Measurements from ENCODE around the gene CATSPERB. TPM values are rescaled to one million over a fixed set of nuclear protein-coding genes. Genes with fewer than 3 reads are reported as not detected.

Gene CATSPERB
- total and polyA plus RNA-seq, 2 of the 8 experiments (the other 6 are each of a cell fraction or from before 2014, with no cell fraction given) = 0.11 to 0.30 TPM

DNA sequence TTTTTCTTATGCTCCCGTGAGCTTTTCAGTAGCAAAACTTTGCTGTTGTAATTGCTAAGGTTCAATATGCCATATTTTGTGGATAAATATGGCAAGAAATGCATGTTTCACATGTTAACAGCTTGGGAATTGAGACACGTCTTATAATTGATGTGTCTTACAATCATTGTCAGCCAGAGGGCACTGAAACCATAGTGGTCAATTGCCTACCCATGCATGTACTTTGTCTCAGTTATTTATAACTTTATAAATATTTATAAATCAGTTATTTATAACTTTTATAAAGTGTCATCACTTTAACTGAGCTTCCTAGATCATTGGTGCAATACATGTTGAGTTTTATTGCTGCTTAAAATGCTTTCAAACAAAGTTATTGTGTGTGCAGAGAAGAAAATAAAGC is 82.0 kb downstream of the CATSPERB start:
- Histone ChIP-seq H4K91ac (replicated peaks; ENCODE audit: insufficient read length, low read length) (no peak overlapping the region), H2BK12ac (ENCODE audit: low read depth, low read length) (no peak overlapping the region), H2BK120ac (replicated peaks; ENCODE audit: low read depth, low read length) (no peak overlapping the region), H3K4me2 (ENCODE audit: insufficient read depth in 1 of 2, low read depth in 2 of 2, low read length in 2 of 2) (no peak overlapping the region), H3K9ac (replicated peaks in 1 of 4; ENCODE audit: extremely low read depth in 1 of 4, low read depth in 3 of 4, low read length in 3 of 4) (no peak overlapping the region), H3K79me1 (ENCODE audit: low read depth, low read length) (no peaks in the 10 kb centered on the region), H3K4me1 (replicated peaks in 1 of 4; ENCODE audit: control insufficient read depth in 3 of 4, insufficient read depth in 4 of 4, low read length in 3 of 4) (no peaks in the 10 kb centered on the region), H2AFZ (ENCODE audit: low read length) (no peak overlapping the region), H4K8ac (ENCODE audit: extremely low read depth, insufficient read depth, low read length) (no peak overlapping the region), H3K23me2 (ENCODE audit: low read depth, low read length) (no peaks in the 10 kb centered on the region; the same call in 1 of the 2 replicates), H3K36me3 (ENCODE audit: control insufficient read depth in 2 of 4, insufficient read depth in 4 of 4, low read length in 3 of 4) (no peaks in the 10 kb centered on the region), H4K20me1 (replicated peaks in 1 of 2; ENCODE audit: control insufficient read depth in 1 of 2, insufficient read depth in 2 of 2, low read length in 2 of 2) (no peaks in the 10 kb centered on the region), H3K27ac (ENCODE audit: low read depth, low read length) (no peak overlapping the region), H3K4ac (replicated peaks; ENCODE audit: insufficient read length, low read depth, low read length) (no peak overlapping the region), H3K14ac (ENCODE audit: insufficient read length) (no peak overlapping the region), H2AK5ac (ENCODE audit: low read depth, low read length) (no peak overlapping the region), H2BK20ac (ENCODE audit: low read length) (no peak overlapping the region), H3K18ac (ENCODE audit: extremely low read depth, low read length) (no peak overlapping the region), H3K56ac (replicated peaks; ENCODE audit: insufficient read length, low read depth, low read length) (no peak overlapping the region), H3K79me2 (ENCODE audit: control insufficient read depth in 1 of 2, insufficient read depth in 2 of 2, low read length in 2 of 2) (no peaks in the 10 kb centered on the region), H4K5ac (ENCODE audit: insufficient read length, low read depth, low read length) (no peak overlapping the region), H2BK5ac (ENCODE audit: low read depth, low read length) (no peak overlapping the region), H2BK15ac (ENCODE audit: low read length) (no peak overlapping the region), H3K9me3 (ENCODE audit: insufficient read depth in 2 of 2, low read depth in 1 of 2, low read length in 1 of 2) (no peaks in the 10 kb centered on the region), H3K27me3 (replicated peaks in 1 of 4; ENCODE audit: control insufficient read depth in 3 of 4, extremely low read depth in 1 of 4, insufficient read depth in 3 of 4, low read length in 3 of 4) (no peaks in the 10 kb centered on the region; a peak in 1 of 7 replicates), H3K23ac (ENCODE audit: insufficient read length) (no peak overlapping the region), H3K4me3 (ENCODE audit: extremely low read depth in 1 of 4, insufficient read depth in 2 of 4, low read depth in 3 of 4, low read length in 4 of 4) (no peak overlapping the region)
- 46% methylated on average over 2 of the region's 2 CpGs; no CpG with 5 or more reads in 1 of the 2 experiments for WGBS, 2 experiments (ENCODE audit: extremely low coverage in 1 of 2, insufficient coverage in 1 of 2, insufficient read length in 1 of 2, insufficient replicate concordance in 2 of 2, low coverage in 1 of 2, low lambda C conversion rate in 2 of 2, missing lambda C conversion rate in 1 of 2)
- DNase-seq (ENCODE audit: low read depth in 1 of 2, low spot score in 2 of 2) = no peak
- peak; percentile 48 for FAIRE-seq
- POLR2A ChIA-PET (ENCODE audit: partially characterized antibody) = no interaction called here
- CTCF ChIA-PET (ENCODE audit: partially characterized antibody) = interaction anchor here (0.6 to 1.6 kb wide), 13 partner anchors 9 to 275 kb away, joined by 3 to 7 read pairs (median 4); no protein-coding TSS in a partner anchor
- TF ChIP-seq, protein P1, sequence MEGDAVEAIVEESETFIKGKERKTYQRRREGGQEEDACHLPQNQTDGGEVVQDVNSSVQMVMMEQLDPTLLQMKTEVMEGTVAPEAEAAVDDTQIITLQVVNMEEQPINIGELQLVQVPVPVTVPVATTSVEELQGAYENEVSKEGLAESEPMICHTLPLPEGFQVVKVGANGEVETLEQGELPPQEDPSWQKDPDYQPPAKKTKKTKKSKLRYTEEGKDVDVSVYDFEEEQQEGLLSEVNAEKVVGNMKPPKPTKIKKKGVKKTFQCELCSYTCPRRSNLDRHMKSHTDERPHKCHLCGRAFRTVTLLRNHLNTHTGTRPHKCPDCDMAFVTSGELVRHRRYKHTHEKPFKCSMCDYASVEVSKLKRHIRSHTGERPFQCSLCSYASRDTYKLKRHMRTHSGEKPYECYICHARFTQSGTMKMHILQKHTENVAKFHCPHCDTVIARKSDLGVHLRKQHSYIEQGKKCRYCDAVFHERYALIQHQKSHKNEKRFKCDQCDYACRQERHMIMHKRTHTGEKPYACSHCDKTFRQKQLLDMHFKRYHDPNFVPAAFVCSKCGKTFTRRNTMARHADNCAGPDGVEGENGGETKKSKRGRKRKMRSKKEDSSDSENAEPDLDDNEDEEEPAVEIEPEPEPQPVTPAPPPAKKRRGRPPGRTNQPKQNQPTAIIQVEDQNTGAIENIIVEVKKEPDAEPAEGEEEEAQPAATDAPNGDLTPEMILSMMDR (IDR thresholded peaks at IDR 0.05; ENCODE audit: control extremely low read depth in 1 of 3, insufficient read depth in 1 of 3, low read depth in 1 of 3, low read length in 3 of 3) = peak in 2 of 3 experiments; percentile 42 to 51; a peak in 2 of 4 replicates
- TF ChIP-seq RAD21 (IDR thresholded peaks at IDR 0.05 in 1 of 2, conservative IDR thresholded peaks at IDR 0.05 in 1 of 2; ENCODE audit: low read depth in 2 of 2, low read length in 2 of 2) (peak; percentile 77), BRCA1 (IDR thresholded peaks at IDR 0.05; ENCODE audit: low read depth, low read length) (no peak), GABPA (IDR thresholded peaks at IDR 0.05; ENCODE audit: borderline replicate concordance, insufficient read depth, low read length) (no peak)

All from H1 (cell line).